Smooth muscle cell (in vitro differentiated cells): ENCODE measurements around the gene FOXK1. TPM values are rescaled to one million over a fixed set of nuclear protein-coding genes. Genes with fewer than 3 reads are reported as not detected.

Source experiments
- DNase-seq: peaks from one replicate; lab custom pipeline; 2025; ENCODE audit not compliant: unreplicated experiment; lab: John Stamatoyannopoulos, UW
- H2AFZ ChIP-seq: fragments of 200-600 bp; sonication (generic); 2 replicates; pipeline ENCODE4 v1.6.0; 2016; ENCODE audit warnings: antibody characterized with exemption, low read depth, mild to moderate bottlenecking
- H3F3A ChIP-seq: fragments of 200-600 bp; sonication (generic); 2 replicates; pipeline ENCODE4 v1.6.0; 2017; ENCODE audit warnings: antibody characterized with exemption, low read depth
- H3K27ac ChIP-seq: fragments of 200-600 bp; sonication (generic); 2 replicates; pipeline ENCODE4 v1.5.1; 2016; ENCODE audit warnings: low read depth, mild to moderate bottlenecking
- H3K27me3 ChIP-seq: fragments of 200-600 bp; sonication (generic); 2 replicates; pipeline ENCODE4 v1.6.1; 2016; ENCODE audit warnings: low read depth, mild to moderate bottlenecking
- H3K36me3 ChIP-seq: fragments of 200-600 bp; sonication (generic); 2 replicates; pipeline ENCODE4 v1.5.1; 2016; ENCODE audit warnings: low read depth
- H3K4me1 ChIP-seq: fragments of 200-600 bp; sonication (generic); 2 replicates; pipeline ENCODE4 v1.5.1; 2016; ENCODE audit warnings: low read depth
- H3K4me2 ChIP-seq: fragments of 200-600 bp; sonication (generic); 2 replicates; pipeline ENCODE4 v1.6.0; 2016; ENCODE audit warnings: mild to moderate bottlenecking
- H3K4me3 ChIP-seq: fragments of 200-600 bp; sonication (generic); 2 replicates; pipeline ENCODE4 v1.5.1; 2016; ENCODE audit warnings: mild to moderate bottlenecking
- H3K79me2 ChIP-seq: fragments of 200-600 bp; sonication (generic); 2 replicates; pipeline ENCODE4 v1.6.0; 2016; ENCODE audit warnings: low read depth, mild to moderate bottlenecking
- H3K9ac ChIP-seq: fragments of 200-600 bp; sonication (generic); 2 replicates; pipeline ENCODE4 v1.6.0; 2016; ENCODE audit warnings: low read depth
- H3K9me3 ChIP-seq: fragments of 200-600 bp; sonication (generic); replicated peaks from 2 replicates; pipeline ENCODE4 v1.5.1; 2016; ENCODE audit warnings: low read depth
- H4K20me1 ChIP-seq: fragments of 200-600 bp; sonication (generic); 2 replicates; pipeline ENCODE4 v1.6.0; 2016; ENCODE audit warnings: low read depth
- WGBS: methylation state at CpG from one replicate; pipeline ENCODE4 v1.1.7; 2016; ENCODE audit warnings: low lambda C conversion rate; 5-methylcytosine and 5-hydroxymethylcytosine counted together
- polyA plus RNA-seq: library from polyadenylated mRNA; unstranded; fragments of >200 nt; fragmentation: Nextera tagmentation; extraction: Ambion mirVana; gene quantifications from 2 replicates; pipeline ENCODE4 v1.2.1, GENCODE V29; 2016
- total RNA-seq: library from RNA; depleted of rRNA; stranded (reverse); fragments of >200 nt; gene quantifications from 2 replicates; pipeline ENCODE4 v1.2.3, GENCODE V29; 2014
- TF ChIP-seq, protein P1 (sequence below): fragments of 200-600 bp; sonication (generic); IDR thresholded peaks from 2 replicates; pipeline ENCODE4 v1.5.1; 2017; ENCODE audit warnings: borderline replicate concordance, mild to moderate bottlenecking, antibody characterized with exemption; ENCODE audit not compliant: insufficient read depth, poor library complexity, severe bottlenecking

FOXK1 gene
- total and polyA plus RNA-seq, 2 experiments from 2014 or later: 6.0 to 11.6 TPM

DNA sequence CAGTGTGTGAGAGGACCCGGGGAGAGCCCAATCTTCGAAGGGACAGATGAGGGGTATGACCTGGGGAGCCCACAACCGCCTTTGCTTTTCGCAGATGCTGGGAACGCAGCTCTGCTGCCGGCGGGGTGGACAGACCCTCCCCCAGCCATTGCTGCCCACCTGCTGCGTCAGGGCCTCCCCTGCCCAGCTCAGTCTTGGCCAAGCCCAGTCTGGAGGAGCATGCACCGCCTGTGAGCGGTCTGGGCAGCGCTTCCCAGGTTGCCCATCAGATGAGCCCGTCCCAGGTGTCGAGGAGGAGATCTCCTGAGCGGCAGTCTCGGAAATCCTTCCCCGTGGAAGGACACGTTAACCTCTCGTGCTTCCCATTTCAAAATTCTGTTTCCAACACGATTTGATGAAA, 76.0 kb downstream of the FOXK1 start:
- Histone ChIP-seq H3F3A (no peaks in the 10 kb centered on the region), H3K4me3 (no peak overlapping the region), H3K9ac (no peak overlapping the region), H3K27ac (no peak overlapping the region), H3K4me1 (no peaks in the 10 kb centered on the region), H3K9me3 (no peaks in the 10 kb centered on the region), H3K36me3 (peaks cover 5% of the 10 kb centered on the region), H3K27me3 (no peaks in the 10 kb centered on the region), H4K20me1 (peaks cover 13% of the 10 kb centered on the region), H2AFZ (no peak overlapping the region), H3K79me2 (no peaks in the 10 kb centered on the region), H3K4me2 (no peak overlapping the region)
- 97% methylated on average over 19 of the region's 19 CpGs for WGBS
- TF ChIP-seq, protein P1, sequence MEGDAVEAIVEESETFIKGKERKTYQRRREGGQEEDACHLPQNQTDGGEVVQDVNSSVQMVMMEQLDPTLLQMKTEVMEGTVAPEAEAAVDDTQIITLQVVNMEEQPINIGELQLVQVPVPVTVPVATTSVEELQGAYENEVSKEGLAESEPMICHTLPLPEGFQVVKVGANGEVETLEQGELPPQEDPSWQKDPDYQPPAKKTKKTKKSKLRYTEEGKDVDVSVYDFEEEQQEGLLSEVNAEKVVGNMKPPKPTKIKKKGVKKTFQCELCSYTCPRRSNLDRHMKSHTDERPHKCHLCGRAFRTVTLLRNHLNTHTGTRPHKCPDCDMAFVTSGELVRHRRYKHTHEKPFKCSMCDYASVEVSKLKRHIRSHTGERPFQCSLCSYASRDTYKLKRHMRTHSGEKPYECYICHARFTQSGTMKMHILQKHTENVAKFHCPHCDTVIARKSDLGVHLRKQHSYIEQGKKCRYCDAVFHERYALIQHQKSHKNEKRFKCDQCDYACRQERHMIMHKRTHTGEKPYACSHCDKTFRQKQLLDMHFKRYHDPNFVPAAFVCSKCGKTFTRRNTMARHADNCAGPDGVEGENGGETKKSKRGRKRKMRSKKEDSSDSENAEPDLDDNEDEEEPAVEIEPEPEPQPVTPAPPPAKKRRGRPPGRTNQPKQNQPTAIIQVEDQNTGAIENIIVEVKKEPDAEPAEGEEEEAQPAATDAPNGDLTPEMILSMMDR: no peak
- no peak for DNase-seq

DNA sequence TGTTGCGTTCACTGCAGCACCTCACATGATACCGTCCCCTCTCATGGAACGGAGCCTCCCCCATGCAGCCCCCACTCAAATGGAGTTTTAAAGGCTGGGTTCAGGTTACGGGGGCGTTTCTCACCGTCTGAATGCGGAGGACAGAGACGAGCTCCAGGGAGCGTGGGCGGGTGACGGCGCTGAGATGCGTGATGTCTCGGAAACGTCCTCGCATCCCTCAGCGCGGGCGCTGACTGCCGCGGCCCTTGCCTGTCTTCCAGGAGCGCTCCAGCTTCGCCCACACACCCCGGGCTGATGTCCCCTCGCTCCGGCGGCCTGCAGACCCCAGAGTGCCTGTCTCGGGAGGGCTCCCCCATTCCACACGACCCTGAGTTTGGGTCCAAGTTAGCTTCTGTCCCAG, 76.7 kb downstream of the FOXK1 start:
- no peak overlapping the region for H3K4me2 ChIP-seq
- peaks cover 5% of the 10 kb centered on the region for H3K36me3 ChIP-seq
- H3K4me3 ChIP-seq: no peak overlapping the region
- H3K27ac ChIP-seq: no peak overlapping the region
- no peaks in the 10 kb centered on the region for H3K9me3 ChIP-seq
- TF ChIP-seq, protein P1: no peak
- no peaks in the 10 kb centered on the region for H3K27me3 ChIP-seq
- H3K9ac ChIP-seq: no peak overlapping the region
- no peaks in the 10 kb centered on the region for H3K4me1 ChIP-seq
- no peak for DNase-seq
- H4K20me1 ChIP-seq: peaks cover 6% of the 10 kb centered on the region
- 97% methylated on average over 22 of the region's 29 CpGs for WGBS
- no peak overlapping the region for H2AFZ ChIP-seq
- no peaks in the 10 kb centered on the region for H3F3A ChIP-seq
- H3K79me2 ChIP-seq: no peaks in the 10 kb centered on the region

DNA sequence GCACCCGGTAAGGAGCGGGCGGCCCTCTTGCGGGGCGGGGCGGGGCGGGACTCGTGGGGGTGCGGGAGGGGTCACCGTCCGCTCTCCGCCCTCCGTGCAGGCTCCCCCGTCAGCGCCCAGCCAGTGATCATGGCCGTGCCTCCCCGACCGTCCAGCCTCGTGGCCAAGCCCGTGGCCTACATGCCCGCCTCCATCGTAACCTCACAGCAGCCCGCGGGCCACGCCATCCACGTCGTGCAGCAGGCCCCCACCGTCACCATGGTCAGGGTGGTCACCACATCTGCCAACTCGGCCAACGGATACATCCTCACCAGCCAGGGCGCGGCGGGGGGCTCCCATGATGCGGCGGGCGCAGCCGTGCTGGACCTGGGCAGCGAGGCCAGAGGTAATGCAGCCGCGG, 77.1 kb downstream of the FOXK1 start:
- Histone ChIP-seq H3K9me3 (no peaks in the 10 kb centered on the region), H3F3A (no peaks in the 10 kb centered on the region), H4K20me1 (peaks cover 3% of the 10 kb centered on the region), H3K36me3 (peaks cover 5% of the 10 kb centered on the region), H3K27me3 (no peaks in the 10 kb centered on the region), H3K4me2 (no peak overlapping the region), H3K9ac (no peak overlapping the region), H3K4me1 (no peaks in the 10 kb centered on the region), H3K79me2 (no peaks in the 10 kb centered on the region), H3K27ac (no peak overlapping the region), H3K4me3 (no peak overlapping the region), H2AFZ (no peak overlapping the region)
- DNase-seq: no peak
- WGBS: 97% methylated on average over 39 of the region's 40 CpGs
- TF ChIP-seq, protein P1: no peak

DNA sequence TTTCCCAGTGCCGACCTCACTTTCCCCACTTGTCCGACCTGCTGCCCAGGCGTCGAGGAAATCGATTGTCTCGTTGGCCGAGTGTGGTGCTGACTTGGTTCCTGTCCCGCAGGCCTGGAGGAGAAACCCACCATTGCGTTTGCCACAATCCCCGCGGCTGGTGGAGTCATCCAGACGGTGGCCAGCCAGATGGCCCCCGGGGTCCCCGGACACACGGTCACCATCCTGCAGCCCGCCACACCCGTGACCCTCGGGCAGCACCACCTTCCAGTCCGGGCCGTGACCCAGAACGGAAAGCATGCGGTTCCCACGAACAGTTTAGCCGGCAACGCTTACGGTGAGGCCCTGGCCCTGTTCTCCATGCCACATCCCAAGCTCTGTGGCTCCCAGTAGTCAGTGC, 78.9 kb downstream of the FOXK1 start:
- WGBS: 98% methylated on average over 26 of the region's 26 CpGs
- Histone ChIP-seq H3K9ac (no peak overlapping the region), H3K9me3 (no peaks in the 10 kb centered on the region), H3K4me3 (no peak overlapping the region), H3K36me3 (peaks cover 2% of the 10 kb centered on the region), H4K20me1 (peaks cover 8% of the 10 kb centered on the region), H3K27ac (no peak overlapping the region), H3K4me1 (no peaks in the 10 kb centered on the region), H3K27me3 (no peaks in the 10 kb centered on the region), H3K79me2 (no peaks in the 10 kb centered on the region), H3K4me2 (no peak overlapping the region), H2AFZ (no peak overlapping the region), H3F3A (no peaks in the 10 kb centered on the region)
- TF ChIP-seq, protein P1: no peak
- no peak for DNase-seq
